ENCODE results near the gene MBLAC1. TPM values are rescaled to one million over a fixed set of nuclear protein-coding genes. Genes with fewer than 3 reads are reported as not detected.

MBLAC1 gene
- total RNA-seq, 2 experiments from 2014 or later, result 2.3 to 2.9 TPM

DNA sequence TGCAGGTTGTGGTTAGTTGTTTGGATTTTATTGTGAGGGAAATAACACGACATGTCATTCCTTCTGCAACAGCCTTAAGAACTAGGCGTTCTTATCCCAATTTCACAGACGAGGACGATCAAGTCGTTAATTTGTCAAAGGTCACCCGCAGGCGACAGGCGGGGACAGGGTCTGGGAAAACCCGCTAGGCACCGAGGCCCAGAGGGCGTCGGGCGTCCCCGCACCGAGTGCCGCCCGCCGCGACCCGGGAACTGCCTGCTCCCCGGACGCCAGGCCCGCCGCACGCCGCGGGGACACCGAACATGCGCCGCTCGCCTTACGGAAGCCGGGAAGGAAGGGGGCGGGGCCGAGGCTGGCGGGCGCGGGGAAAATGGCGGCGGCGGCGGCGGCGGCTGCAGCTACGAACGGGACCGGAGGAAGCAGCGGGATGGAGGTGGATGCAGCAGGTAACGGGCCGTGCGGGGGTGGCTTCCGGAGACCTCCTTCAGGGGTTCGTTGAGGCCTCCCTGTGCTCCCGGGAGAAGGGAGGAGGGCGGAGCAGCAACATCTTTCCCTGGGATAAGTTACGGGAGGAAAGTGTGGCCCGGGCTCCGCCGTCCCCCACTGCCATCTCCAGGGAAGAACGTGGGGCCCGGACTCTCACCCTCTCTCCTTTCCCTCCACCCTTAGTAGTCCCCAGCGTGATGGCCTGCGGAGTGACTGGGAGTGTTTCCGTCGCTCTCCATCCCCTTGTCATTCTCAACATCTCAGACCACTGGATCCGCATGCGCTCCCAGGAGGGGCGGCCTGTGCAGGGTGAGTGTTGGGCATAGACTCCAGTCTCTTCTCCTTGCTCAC is 37.9 kb upstream of the MBLAC1 start, which contains the start of gene COPS6:
COPS6 (plus strand) TSS at position 349 of the 837 bp plus-strand sequence; CDS start at position 371, 22 bp downstream.
- intact Hi-C loops (cut with micrococcal nuclease), result loop anchor here (1.0 kb wide), 1 partner anchor 12 kb away; the partner anchor contains the start of genes AP4M1 and MCM7
- CTCF ChIA-PET, result interaction anchor here (1.0 kb wide), 1 partner anchor 41 kb away, joined by 3 read pairs; no protein-coding TSS in a partner anchor
- H3K4me1 Mint-ChIP-seq (ENCODE audit: low read depth), result peaks cover 36% of the 10 kb centered on the region
- peak; percentile 89 for DNase-seq
- H3K4me3 Mint-ChIP-seq, result peak within 1 kb of the TSS; percentile 88
- H3K36me3 Mint-ChIP-seq (ENCODE audit: low read depth), result peaks cover 31% of the 10 kb centered on the region
- peak within 1 kb of the TSS; percentile 90 for H3K27ac Mint-ChIP-seq
- H3K27me3 Mint-ChIP-seq (ENCODE audit: low read depth), result no peaks in the 10 kb centered on the region
- H3K9me3 Mint-ChIP-seq, result no peaks in the 10 kb centered on the region

- Mint-ChIP-seq H3K9me3 (no peaks in the 10 kb centered on the region), H3K27me3 (ENCODE audit: low read depth) (no peaks in the 10 kb centered on the region), H3K36me3 (ENCODE audit: low read depth) (peaks cover 38% of the 10 kb centered on the region), H3K4me1 (ENCODE audit: low read depth) (peaks cover 36% of the 10 kb centered on the region), H3K4me3 (peak overlapping the region; percentile 88), H3K27ac (peak overlapping the region; percentile 90)
- CTCF ChIA-PET, result interaction anchor here (0.6 to 1.6 kb wide), 3 partner anchors 10 to 95 kb away, joined by 4 to 5 read pairs (median 4); partner anchors contain the start of genes AP4M1 and MCM7
- no peak for DNase-seq
- intact Hi-C loops (cut with micrococcal nuclease), result loop anchor here (1.0 kb wide), 1 partner anchor 12 kb away; the partner anchor contains the start of genes AP4M1 and MCM7
These were observed 37.1 kb upstream of the MBLAC1 start for GRCh38 chr7:100089458-100090196.

DNA sequence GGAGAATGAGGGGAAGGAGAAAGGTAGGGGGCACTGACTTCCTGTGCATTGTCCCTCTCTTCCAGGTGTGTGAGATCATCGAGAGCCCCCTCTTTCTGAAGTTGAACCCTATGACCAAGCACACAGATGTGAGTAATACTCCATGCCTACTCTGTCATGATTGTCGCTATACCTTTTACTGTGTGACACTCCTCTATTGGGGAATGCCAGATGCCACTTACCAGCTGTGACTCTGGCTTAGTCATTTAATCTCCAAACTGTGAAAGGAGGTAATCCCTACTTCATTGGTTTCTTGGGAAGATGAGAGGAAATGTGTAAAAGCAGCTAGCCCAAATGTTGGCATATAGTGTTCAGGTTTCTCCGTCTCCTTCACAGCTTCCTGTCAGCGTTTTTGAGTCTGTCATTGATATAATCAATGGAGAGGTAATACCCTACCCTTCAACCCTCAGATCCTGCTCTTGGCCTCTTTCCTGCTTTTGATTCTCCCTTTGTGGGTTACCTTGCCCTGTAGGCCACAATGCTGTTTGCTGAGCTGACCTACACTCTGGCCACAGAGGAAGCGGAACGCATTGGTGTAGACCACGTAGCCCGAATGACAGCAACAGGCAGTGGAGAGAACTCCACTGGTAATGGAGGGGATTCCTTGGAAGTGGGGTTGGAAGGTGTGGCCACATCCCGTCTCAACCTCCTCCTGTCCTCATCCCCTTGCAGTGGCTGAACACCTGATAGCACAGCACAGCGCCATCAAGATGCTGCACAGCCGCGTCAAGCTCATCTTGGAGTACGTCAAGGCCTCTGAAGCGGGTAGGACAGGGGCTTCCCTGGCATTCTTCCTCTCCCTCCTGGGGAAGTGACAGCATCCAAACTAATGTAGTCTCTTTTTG is 36.0 kb upstream of the MBLAC1 start:
- intact Hi-C loops (cut with micrococcal nuclease), result no loop called here
- H3K36me3 Mint-ChIP-seq (ENCODE audit: low read depth), result peaks cover 49% of the 10 kb centered on the region

GRCh38 chr7:100091411-100092181 is 35.2 kb upstream of the MBLAC1 start:
- DNase-seq, result peak; percentile 27
- no peak overlapping the region for H3K4me3 Mint-ChIP-seq

More for the DNA sequence above, 36.0 kb upstream of the MBLAC1 start:
- peaks cover 43% of the 10 kb centered on the region for H3K4me1 Mint-ChIP-seq (ENCODE audit: low read depth)
- no peak for DNase-seq
- H3K4me3 Mint-ChIP-seq, result no peak overlapping the region
- H3K9me3 Mint-ChIP-seq, result no peaks in the 10 kb centered on the region
- no peaks in the 10 kb centered on the region for H3K27me3 Mint-ChIP-seq (ENCODE audit: low read depth)
- H3K27ac Mint-ChIP-seq, result peak overlapping the region; percentile 39
- CTCF ChIA-PET, result interaction anchor here (0.6 to 1.6 kb wide), 4 partner anchors 9 to 42 kb away, joined by 3 to 4 read pairs (median 4); partner anchors contain the start of genes AP4M1 and MCM7

DNA sequence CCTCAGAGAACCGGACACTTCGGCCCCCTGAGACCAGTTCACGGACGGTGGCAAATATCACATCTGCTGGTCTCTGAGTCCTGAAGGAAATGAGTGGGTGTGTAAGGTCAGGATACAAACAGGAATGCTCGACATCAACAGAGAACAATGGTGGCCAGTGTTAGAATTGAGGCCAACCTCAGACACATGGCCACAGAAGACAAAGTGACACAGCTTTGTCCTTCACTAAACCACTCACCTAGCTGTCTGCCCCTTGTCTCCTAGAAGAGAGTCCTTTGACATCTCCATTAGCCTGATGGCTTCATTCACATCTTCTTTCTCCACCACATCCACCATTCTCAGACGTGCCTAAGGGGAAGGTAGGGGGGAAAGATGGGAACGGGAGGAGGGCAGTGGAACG is 33.7 kb upstream of the MBLAC1 start:
- no peak overlapping the region for H3K4me3 Mint-ChIP-seq
- no peaks in the 10 kb centered on the region for H3K9me3 Mint-ChIP-seq
- H3K36me3 Mint-ChIP-seq (ENCODE audit: low read depth), result peaks cover 68% of the 10 kb centered on the region
- no peak overlapping the region for H3K27ac Mint-ChIP-seq
- peaks cover 50% of the 10 kb centered on the region for H3K4me1 Mint-ChIP-seq (ENCODE audit: low read depth)
- H3K27me3 Mint-ChIP-seq (ENCODE audit: low read depth), result no peaks in the 10 kb centered on the region
- intact Hi-C loops (cut with micrococcal nuclease), result no loop called here
- no peak for DNase-seq
- CTCF ChIA-PET, result interaction anchor here (1.6 kb wide), 1 partner anchor 11 kb away, joined by 4 read pairs; no protein-coding TSS in a partner anchor

More at GRCh38 chr7:100091411-100092181, 35.2 kb upstream of the MBLAC1 start:
- Mint-ChIP-seq H3K36me3 (ENCODE audit: low read depth) (peaks cover 57% of the 10 kb centered on the region), H3K27me3 (ENCODE audit: low read depth) (no peaks in the 10 kb centered on the region), H3K4me1 (ENCODE audit: low read depth) (peaks cover 46% of the 10 kb centered on the region), H3K9me3 (no peaks in the 10 kb centered on the region), H3K27ac (peak overlapping the region; percentile 39)
- intact Hi-C loops (cut with micrococcal nuclease), result no loop called here
- CTCF ChIA-PET, result interaction anchor here (0.6 to 1.6 kb wide), 4 partner anchors 9 to 538 kb away, joined by 3 to 4 read pairs (median 3); no protein-coding TSS in a partner anchor

DNA sequence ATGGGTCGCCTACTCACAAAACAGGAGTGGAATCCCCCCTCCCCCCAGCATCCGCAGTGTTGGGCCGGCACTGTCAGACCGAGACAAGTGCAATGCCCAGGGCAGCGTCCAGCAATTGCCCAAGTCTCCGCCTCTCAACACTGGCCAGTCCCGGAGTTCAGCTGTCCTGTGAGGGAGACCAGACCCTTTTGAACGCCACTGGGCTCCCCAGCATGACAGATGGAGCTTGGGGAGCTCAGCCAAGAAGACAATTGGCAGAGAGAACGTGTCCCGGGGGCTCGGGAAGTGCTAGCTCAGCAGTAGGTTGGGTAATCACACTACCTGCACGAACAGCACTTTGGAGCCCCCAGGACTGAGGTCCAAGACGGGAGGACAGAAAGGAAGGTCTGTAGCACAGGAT is 33.3 kb upstream of the MBLAC1 start:
- H3K27me3 Mint-ChIP-seq (ENCODE audit: low read depth), result no peaks in the 10 kb centered on the region
- H3K9me3 Mint-ChIP-seq, result no peaks in the 10 kb centered on the region
- H3K4me1 Mint-ChIP-seq (ENCODE audit: low read depth), result peaks cover 53% of the 10 kb centered on the region
- no peak overlapping the region for H3K27ac Mint-ChIP-seq
- H3K4me3 Mint-ChIP-seq, result no peak overlapping the region
- no peak for DNase-seq
- H3K36me3 Mint-ChIP-seq (ENCODE audit: low read depth), result peaks cover 73% of the 10 kb centered on the region
- intact Hi-C loops (cut with micrococcal nuclease), result no loop called here
- CTCF ChIA-PET, result interaction anchor here (1.6 kb wide), 1 partner anchor 11 kb away, joined by 4 read pairs; no protein-coding TSS in a partner anchor

- CTCF ChIA-PET, result no interaction called here
- H3K4me1 Mint-ChIP-seq (ENCODE audit: low read depth), result peaks cover 58% of the 10 kb centered on the region
- H3K27ac Mint-ChIP-seq, result no peak overlapping the region
- H3K36me3 Mint-ChIP-seq (ENCODE audit: low read depth), result peaks cover 78% of the 10 kb centered on the region
- DNase-seq, result no peak
- no peak overlapping the region for H3K4me3 Mint-ChIP-seq
- no peaks in the 10 kb centered on the region for H3K9me3 Mint-ChIP-seq
- intact Hi-C loops (cut with micrococcal nuclease), result no loop called here
- no peaks in the 10 kb centered on the region for H3K27me3 Mint-ChIP-seq (ENCODE audit: low read depth)
These were observed 32.8 kb upstream of the MBLAC1 start for GRCh38 chr7:100093925-100094486.

- Mint-ChIP-seq H3K4me1 (ENCODE audit: low read depth) (peaks cover 59% of the 10 kb centered on the region), H3K27me3 (ENCODE audit: low read depth) (no peaks in the 10 kb centered on the region), H3K4me3 (no peak overlapping the region), H3K36me3 (ENCODE audit: low read depth) (peaks cover 90% of the 10 kb centered on the region), H3K27ac (peak overlapping the region; percentile 56), H3K9me3 (no peaks in the 10 kb centered on the region)
- CTCF ChIA-PET, result no interaction called here
- DNase-seq, result no peak
- intact Hi-C loops (cut with micrococcal nuclease), result no loop called here
These were observed 31.5 kb upstream of the MBLAC1 start for GRCh38 chr7:100095289-100095688.

GRCh38 chr7:100095704-100096103 is 31.1 kb upstream of the MBLAC1 start:
- no peak for DNase-seq
- Mint-ChIP-seq H3K9me3 (no peaks in the 10 kb centered on the region), H3K4me1 (ENCODE audit: low read depth) (peaks cover 56% of the 10 kb centered on the region), H3K27ac (no peak overlapping the region), H3K27me3 (ENCODE audit: low read depth) (no peaks in the 10 kb centered on the region), H3K4me3 (no peak overlapping the region), H3K36me3 (ENCODE audit: low read depth) (peaks cover 90% of the 10 kb centered on the region)
- CTCF ChIA-PET, result no interaction called here
- intact Hi-C loops (cut with micrococcal nuclease), result no loop called here

GRCh38 chr7:100098913-100099312 is 27.9 kb upstream of the MBLAC1 start:
- peaks cover 62% of the 10 kb centered on the region for H3K36me3 Mint-ChIP-seq (ENCODE audit: low read depth)
- H3K9me3 Mint-ChIP-seq, result no peaks in the 10 kb centered on the region
- intact Hi-C loops (cut with micrococcal nuclease), result no loop called here
- peak overlapping the region; percentile 50 for H3K27ac Mint-ChIP-seq
- H3K4me3 Mint-ChIP-seq, result peak overlapping the region; percentile 91
- H3K27me3 Mint-ChIP-seq (ENCODE audit: low read depth), result no peaks in the 10 kb centered on the region
- DNase-seq, result no peak
- H3K4me1 Mint-ChIP-seq (ENCODE audit: low read depth), result peaks cover 50% of the 10 kb centered on the region
- CTCF ChIA-PET, result interaction anchor here (1.2 kb wide), 1 partner anchor 9 kb away, joined by 4 read pairs; no protein-coding TSS in a partner anchor

All from activated naive CD4-positive, alpha-beta T cell treated with anti-CD3 and anti-CD28 coated beads for 36 hours (primary cell).